GM23338 (cell line): Measurements from ENCODE around the gene RHO. TPM values are rescaled to one million over a fixed set of nuclear protein-coding genes. Genes with fewer than 3 reads are reported as not detected.

Experiments used
- ATAC-seq: fragments of 200-7000 bp; cut with Tn5 transposase; 3 replicates; pipeline ENCODE4 v1.9.1; 2020
- DNase-seq: peaks from one replicate; pipeline ENCODE4 v3.0.0-alpha.2; 2015; ENCODE audit warnings: low spot score
- H2AFZ ChIP-seq: fragments of 200-600 bp; sonication (generic); 2 replicates; pipeline ENCODE4 v1.8.0; 2016; ENCODE audit warnings: antibody characterized with exemption, mild to moderate bottlenecking, moderate library complexity
- H3F3A ChIP-seq: fragments of 200-600 bp; sonication (generic); replicated peaks from 2 replicates; pipeline ENCODE4 v1.8.0; 2017; ENCODE audit warnings: antibody characterized with exemption, mixed run types, low read depth
- H3K27ac ChIP-seq: fragments of 200-600 bp; sonication (generic); 2 replicates; pipeline ENCODE4 v1.6.1; 2016; ENCODE audit warnings: low read depth
- H3K27me3 ChIP-seq: fragments of 200-600 bp; sonication (generic); 2 replicates; pipeline ENCODE4 v1.8.0; 2016; ENCODE audit warnings: mild to moderate bottlenecking, mixed run types, moderate library complexity; ENCODE audit not compliant: insufficient read depth
- H3K36me3 ChIP-seq: fragments of 200-600 bp; sonication (generic); 2 replicates; pipeline ENCODE4 v1.8.0; 2016; ENCODE audit warnings: mild to moderate bottlenecking; ENCODE audit not compliant: insufficient read depth
- H3K4me1 ChIP-seq: fragments of 200-600 bp; sonication (generic); 2 replicates; pipeline ENCODE4 v1.8.0; 2016; ENCODE audit warnings: mild to moderate bottlenecking, moderate library complexity; ENCODE audit not compliant: insufficient read depth
- H3K4me2 ChIP-seq: fragments of 200-600 bp; sonication (generic); 2 replicates; pipeline ENCODE4 v1.7.1; 2017; ENCODE audit warnings: mixed run types
- H3K4me3 ChIP-seq: fragments of 200-600 bp; sonication (generic); 2 replicates; pipeline ENCODE4 v1.6.1; 2016; ENCODE audit warnings: mixed run types
- H3K79me2 ChIP-seq: fragments of 200-600 bp; sonication (generic); replicated peaks from 2 replicates; pipeline ENCODE4 v1.8.0; 2017; ENCODE audit warnings: mild to moderate bottlenecking; ENCODE audit not compliant: insufficient read depth
- H3K9me2 ChIP-seq: fragments of 200-600 bp; sonication (generic); 2 replicates; pipeline ENCODE4 v1.8.0; 2017; ENCODE audit not compliant: insufficient read depth
- H4K20me1 ChIP-seq: fragments of 200-600 bp; sonication (generic); replicated peaks from 2 replicates; pipeline ENCODE4 v1.8.0; 2017; ENCODE audit warnings: mild to moderate bottlenecking; ENCODE audit not compliant: insufficient read depth
- H3K27ac Mint-ChIP-seq: 2 replicates; pipeline ENCODE4 v1.8.0; 2020; ENCODE audit warnings: inconsistent platforms, mild to moderate bottlenecking, moderate library complexity, mixed read lengths
- H3K27me3 Mint-ChIP-seq: 3 replicates; pipeline ENCODE4 v1.8.0; 2022; ENCODE audit warnings: low read depth, mild to moderate bottlenecking, moderate library complexity, mixed read lengths, inconsistent platforms; ENCODE audit not compliant: insufficient read depth, poor library complexity
- H3K36me3 Mint-ChIP-seq: 3 replicates; pipeline ENCODE4 v1.8.0; 2021; ENCODE audit warnings: low read depth, mild to moderate bottlenecking, inconsistent platforms, moderate library complexity, mixed read lengths
- H3K4me1 Mint-ChIP-seq: 3 replicates; pipeline ENCODE4 v1.8.0; 2020; ENCODE audit warnings: mild to moderate bottlenecking, inconsistent platforms, mixed read lengths
- H3K4me3 Mint-ChIP-seq: 3 replicates; pipeline ENCODE4 v1.8.0; 2021; ENCODE audit warnings: moderate library complexity, mild to moderate bottlenecking, inconsistent platforms, mixed read lengths
- H3K9me3 Mint-ChIP-seq: 3 replicates; pipeline ENCODE4 v1.8.0; 2020; ENCODE audit warnings: moderate library complexity, mild to moderate bottlenecking, inconsistent platforms, mixed read lengths
- CTCF ChIP-seq, 2 experiments: fragments of 200-600 bp in 1 of 2; sonication (generic) in 1 of 2; conservative IDR thresholded peaks; 2 replicates each; pipeline versions ENCODE4 v1.5.1 to v1.6.1; 2016 to 2017; ENCODE audit warnings: antibody characterized with exemption in 2 of 2, low read depth in 2 of 2, mild to moderate bottlenecking in 2 of 2, moderate library complexity in 1 of 2
- JUNB ChIP-seq: IDR thresholded peaks from one replicate; pipeline ENCODE4 v1.6.1; 2016; ENCODE audit warnings: antibody characterized with exemption; ENCODE audit not compliant: unreplicated experiment
- NANOG ChIP-seq: IDR thresholded peaks from 2 replicates; pipeline ENCODE4 v1.6.1; 2016; ENCODE audit warnings: antibody characterized with exemption, borderline replicate concordance
- POLR2AphosphoS5 ChIP-seq: IDR thresholded peaks from 2 replicates; pipeline ENCODE4 v1.6.1; 2016; ENCODE audit warnings: antibody characterized with exemption, low read depth
- ZNF462 ChIP-seq: fragments of 250-450 bp; sonication (Bioruptor Pico); IDR thresholded peaks from 2 replicates; pipeline ENCODE4 v1.5.0; 2020; ENCODE audit warnings: mild to moderate bottlenecking, moderate library complexity
- polyA plus RNA-seq: library from polyadenylated mRNA; unstranded; fragments of >200 nt; fragmentation: Nextera tagmentation; extraction: Ambion mirVana; gene quantifications from 2 replicates; pipeline ENCODE4 v1.2.1, GENCODE V29; 2016
- total RNA-seq: library from RNA; depleted of rRNA; stranded (reverse); fragments of >200 nt; shearing (Covaris generic); gene quantifications from 2 replicates; pipeline ENCODE4 v1.2.3, GENCODE V29; 2014

RHO gene
- total and polyA plus RNA-seq, 2 experiments from 2014 or later, result not detected

- TF ChIP-seq ZNF462 (CRISPR knock-in tag) (no peak), NANOG (no peak), POLR2AphosphoS5 (no peak)
Observed at GRCh38 chr3:129582799-129583198, 54.4 kb downstream of the RHO start (continued).

GRCh38 chr3:129583289-129583688 lies 54.9 kb downstream of the RHO start:
- Histone ChIP-seq H4K20me1 (no peaks in the 10 kb centered on the region), H3K4me1 (no peaks in the 10 kb centered on the region), H2AFZ (no peak overlapping the region), H3K4me3 (no peak overlapping the region), H3K36me3 (no peaks in the 10 kb centered on the region), H3K27me3 (no peaks in the 10 kb centered on the region), H3K79me2 (no peaks in the 10 kb centered on the region), H3K9me2 (no peaks in the 10 kb centered on the region), H3K27ac (no peak overlapping the region), H3K4me2 (no peak overlapping the region), H3F3A (no peaks in the 10 kb centered on the region)
- Mint-ChIP-seq H3K4me3 (no peak overlapping the region), H3K4me1 (no peaks in the 10 kb centered on the region; the same call in 2 of the 3 replicates), H3K27me3 (peaks cover 2% of the 10 kb centered on the region), H3K27ac (no peak overlapping the region), H3K9me3 (no peaks in the 10 kb centered on the region), H3K36me3 (no peaks in the 10 kb centered on the region; the same call in 2 of the 3 replicates)
- no peak for DNase-seq
- ATAC-seq, result no peak
- TF ChIP-seq ZNF462 (CRISPR knock-in tag) (no peak), JUNB (no peak), CTCF (conservative IDR thresholded peaks at IDR 0.05; ENCODE audit: low read depth in 2 of 2) (no peak)
